Adipocyte (in vitro differentiated cells): Measurements from ENCODE around the gene DUSP15.
A peak's percentile ranks its signal among the peaks of the same experiment; 100 is the strongest.
"Not testable (repeated sequence)": the region's sequence is repeated elsewhere in the genome, so short reads cannot be mapped to it uniquely, and the experiment has no call there.

Source experiments
- DNase-seq: peaks from one replicate; pipeline ENCODE4 v3.0.0-alpha.2; 2015; ENCODE audit warnings: low read depth
- H3K27me3 ChIP-seq: replicated peaks from 2 replicates; pipeline ENCODE4 v1.7.0; 2013; ENCODE audit warnings: mild to moderate bottlenecking, low read length, moderate library complexity; ENCODE audit not compliant: control insufficient read depth, insufficient read depth
- H3K36me3 ChIP-seq: 2 replicates; pipeline ENCODE4 v1.7.0; 2013; ENCODE audit warnings: low read length, mild to moderate bottlenecking, moderate library complexity; ENCODE audit not compliant: control insufficient read depth, insufficient read depth, severe bottlenecking
- H3K4me1 ChIP-seq: 2 replicates; pipeline ENCODE4 v1.7.0; 2013; ENCODE audit warnings: mild to moderate bottlenecking, low read length, moderate library complexity; ENCODE audit not compliant: control insufficient read depth, insufficient read depth
- H3K4me3 ChIP-seq: 2 replicates; pipeline ENCODE4 v1.7.0; 2013; ENCODE audit warnings: mild to moderate bottlenecking, low read length, moderate library complexity
- H3K9ac ChIP-seq: 2 replicates; pipeline ENCODE4 v1.7.0; 2013; ENCODE audit warnings: mild to moderate bottlenecking, low read length, moderate library complexity
- H3K9me3 ChIP-seq: 2 replicates; pipeline ENCODE4 v1.7.0; 2013; ENCODE audit warnings: mild to moderate bottlenecking, low read length, moderate library complexity; ENCODE audit not compliant: control insufficient read depth

The DUSP15 gene, protein sequence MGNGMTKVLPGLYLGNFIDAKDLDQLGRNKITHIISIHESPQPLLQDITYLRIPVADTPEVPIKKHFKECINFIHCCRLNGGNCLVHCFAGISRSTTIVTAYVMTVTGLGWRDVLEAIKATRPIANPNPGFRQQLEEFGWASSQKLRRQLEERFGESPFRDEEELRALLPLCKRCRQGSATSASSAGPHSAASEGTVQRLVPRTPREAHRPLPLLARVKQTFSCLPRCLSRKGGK

DNA sequence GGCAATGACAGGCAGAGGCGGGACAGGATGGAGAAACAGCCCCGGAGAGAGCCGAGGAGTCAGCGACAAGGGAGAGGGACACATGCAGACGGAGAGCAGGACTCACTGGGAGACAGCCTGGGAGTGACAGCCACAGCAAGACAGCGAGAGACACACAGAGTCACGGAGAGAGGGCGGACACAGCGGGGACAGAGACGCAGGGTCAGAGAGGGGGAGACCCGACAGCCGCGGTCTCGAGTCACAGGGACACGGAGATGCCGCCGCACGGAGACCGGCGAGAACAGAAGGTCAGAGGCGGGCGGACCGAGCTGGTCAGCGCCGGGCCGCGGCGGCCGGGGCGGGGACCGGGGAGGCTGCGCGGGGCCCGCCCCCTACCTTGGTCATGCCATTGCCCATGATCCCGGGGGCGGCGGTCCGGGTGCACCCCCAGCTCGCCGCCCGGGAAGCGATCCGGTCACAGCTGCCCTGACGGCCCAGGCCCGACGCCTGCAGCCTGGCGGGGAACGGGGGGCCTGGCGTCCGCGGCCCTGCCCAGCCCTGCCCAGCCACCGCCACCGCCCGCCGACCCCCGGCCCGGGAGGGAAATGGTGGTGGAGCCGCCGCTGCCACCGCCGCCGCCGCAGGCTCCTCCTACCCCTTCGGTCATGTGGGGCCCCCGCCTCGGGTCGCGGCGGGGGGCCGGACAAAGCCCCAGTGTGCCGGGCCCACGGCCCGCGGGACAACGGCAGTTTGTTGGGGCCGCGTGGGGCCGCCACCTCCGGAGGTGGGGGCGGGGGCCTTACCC is at the start of gene DUSP15, which contains the start of gene TTLL9:
TSS of gene DUSP15 (minus strand) at position 586 of the 784 bp plus-strand sequence. CDS start at position 396, 190 bp downstream.
TSS of gene TTLL9 (plus strand) at position 693 of the 784 bp plus-strand sequence. CDS start 493 bp downstream, outside the sequence.
- peak; percentile 39 for DNase-seq
- Histone ChIP-seq H3K4me3 (peak within 1 kb of the TSS; percentile 78), H3K9me3 (no peaks in the 10 kb centered on the region), H3K36me3 (no peaks in the 10 kb centered on the region), H3K4me1 (no peaks in the 10 kb centered on the region), H3K9ac (peak within 1 kb of the TSS; percentile 64), H3K27me3 (peaks cover 45% of the 10 kb centered on the region)

DNA sequence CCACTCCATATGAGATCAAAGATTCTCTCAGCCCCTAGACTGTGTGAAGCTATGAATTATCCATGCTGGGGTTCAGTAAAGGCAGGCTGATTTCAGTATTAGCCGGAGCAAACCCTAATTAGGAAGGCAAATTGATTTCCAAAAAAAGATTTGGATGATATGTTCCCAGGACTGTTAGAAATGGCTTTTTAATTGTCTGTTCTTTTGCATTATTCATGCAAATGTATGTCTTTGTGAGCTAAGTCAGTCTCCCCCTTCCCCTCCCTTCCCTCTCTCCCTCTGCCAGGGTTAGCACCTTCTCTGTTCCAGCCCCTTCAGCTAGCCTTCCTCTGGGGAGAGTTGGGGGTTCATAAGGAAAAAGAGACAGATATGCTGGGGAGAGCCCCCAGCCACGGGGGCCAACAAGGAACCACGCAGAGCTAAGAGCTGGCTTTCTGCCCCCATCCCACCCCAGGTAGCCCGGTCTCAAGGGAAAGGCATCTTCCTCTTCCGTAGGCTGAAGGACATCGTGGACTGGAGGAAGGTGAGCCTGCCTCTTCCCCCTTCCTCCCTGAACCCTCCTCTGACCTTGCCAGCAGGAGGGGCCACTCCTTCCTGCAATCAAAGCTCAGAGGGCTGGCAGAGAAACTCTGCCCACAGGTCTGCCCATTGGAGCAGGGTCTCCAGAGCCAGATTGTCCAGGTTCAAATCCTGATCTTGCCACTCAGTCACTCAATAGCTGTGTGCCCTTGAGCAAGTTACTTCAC is 49.3 kb upstream of the DUSP15 start:
- no peaks in the 10 kb centered on the region for H3K9me3 ChIP-seq
- H3K36me3 ChIP-seq = no peaks in the 10 kb centered on the region
- H3K4me1 ChIP-seq = no peaks in the 10 kb centered on the region
- H3K4me3 ChIP-seq = no peak overlapping the region
- DNase-seq = no peak
- H3K27me3 ChIP-seq = peaks cover 67% of the 10 kb centered on the region
- H3K9ac ChIP-seq = no peak overlapping the region

DNA sequence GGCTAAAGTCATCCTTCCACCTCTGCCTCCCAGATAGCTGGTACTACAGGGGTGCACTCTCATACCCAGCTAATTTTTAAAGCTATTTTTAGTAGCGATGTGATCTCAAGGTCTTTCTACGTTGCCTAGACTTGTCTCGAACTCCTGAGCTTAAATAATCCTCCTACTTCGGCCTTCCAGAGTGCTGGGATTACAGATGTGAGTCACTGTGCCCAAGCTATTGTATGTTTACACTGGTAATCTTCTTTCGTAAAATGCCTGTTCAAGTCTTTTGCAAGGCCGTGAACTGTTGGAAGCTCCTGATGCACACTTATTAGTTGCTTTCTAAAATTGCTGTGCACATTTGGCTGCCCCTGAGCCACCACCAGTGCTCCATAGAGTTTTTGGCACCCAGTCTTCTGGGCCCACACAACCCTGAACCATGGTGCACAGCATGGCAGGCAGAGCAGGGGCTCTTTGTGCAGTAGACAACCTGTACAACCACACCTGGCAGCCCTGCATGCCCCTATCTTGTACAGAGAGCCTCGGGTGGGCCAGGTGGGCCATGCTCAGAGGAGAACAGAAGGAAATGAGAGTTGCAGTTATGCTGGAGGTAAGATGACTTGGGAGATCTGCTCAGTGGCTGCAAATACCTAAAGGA is 48.3 kb upstream of the DUSP15 start:
- H3K27me3 ChIP-seq = peaks cover 66% of the 10 kb centered on the region
- DNase-seq = peak; percentile 3
- no peaks in the 10 kb centered on the region for H3K4me1 ChIP-seq
- no peak overlapping the region for H3K9ac ChIP-seq
- H3K4me3 ChIP-seq = no peak overlapping the region
- no peaks in the 10 kb centered on the region for H3K9me3 ChIP-seq
- H3K36me3 ChIP-seq = no peaks in the 10 kb centered on the region

DNA sequence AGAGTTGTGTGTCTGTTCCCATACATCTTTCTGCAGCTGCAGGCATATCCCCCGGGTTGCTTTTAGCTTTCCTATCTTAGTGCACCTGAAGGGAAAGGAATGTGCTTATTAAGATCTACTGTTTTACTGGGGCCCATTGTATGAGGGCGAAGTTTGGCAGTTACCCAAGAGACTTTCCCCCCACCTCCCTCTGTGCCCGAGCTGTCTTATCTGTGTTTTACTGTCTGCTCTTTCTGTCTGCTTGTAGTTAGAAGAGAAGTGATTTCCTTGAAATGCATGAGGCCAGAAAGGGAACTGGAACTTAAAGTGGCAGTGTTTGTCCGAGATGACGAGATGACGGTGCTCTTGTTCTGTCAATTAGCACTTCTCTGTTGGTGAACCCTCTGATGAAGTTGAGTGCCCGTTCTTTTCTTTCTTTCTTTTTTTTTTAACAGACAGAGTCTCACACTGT is 47.7 kb upstream of the DUSP15 start:
- not testable (repeated sequence) for H3K9ac ChIP-seq, H3K36me3 ChIP-seq, H3K4me1 ChIP-seq, H3K4me3 ChIP-seq, DNase-seq, H3K9me3 ChIP-seq
- H3K27me3 ChIP-seq = peaks cover 66% of the 10 kb centered on the region

DNA sequence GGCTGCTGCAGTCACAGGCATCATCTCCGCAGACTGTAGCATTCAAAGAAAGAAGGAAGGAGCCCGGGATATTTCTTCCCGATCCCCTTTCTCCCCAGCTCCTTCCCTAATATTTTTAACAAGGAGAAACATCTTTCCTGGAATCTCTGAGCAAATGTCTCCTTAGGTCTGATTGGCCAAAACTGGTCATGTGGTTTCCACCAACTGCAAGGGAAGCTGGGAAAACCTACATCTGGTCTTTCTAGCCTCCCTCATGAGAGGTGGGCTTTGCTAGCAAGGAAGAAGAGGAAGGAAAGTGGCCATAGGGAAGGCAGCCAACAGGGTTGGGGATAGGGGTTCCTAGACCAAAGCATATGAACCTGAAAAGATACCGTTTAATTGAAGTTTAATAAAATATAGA is 46.4 kb upstream of the DUSP15 start:
- no peak for DNase-seq
- Histone ChIP-seq H3K9me3 (no peaks in the 10 kb centered on the region), H3K36me3 (no peaks in the 10 kb centered on the region), H3K4me1 (no peaks in the 10 kb centered on the region), H3K27me3 (peaks cover 69% of the 10 kb centered on the region), H3K4me3 (no peak overlapping the region), H3K9ac (no peak overlapping the region)

DNA sequence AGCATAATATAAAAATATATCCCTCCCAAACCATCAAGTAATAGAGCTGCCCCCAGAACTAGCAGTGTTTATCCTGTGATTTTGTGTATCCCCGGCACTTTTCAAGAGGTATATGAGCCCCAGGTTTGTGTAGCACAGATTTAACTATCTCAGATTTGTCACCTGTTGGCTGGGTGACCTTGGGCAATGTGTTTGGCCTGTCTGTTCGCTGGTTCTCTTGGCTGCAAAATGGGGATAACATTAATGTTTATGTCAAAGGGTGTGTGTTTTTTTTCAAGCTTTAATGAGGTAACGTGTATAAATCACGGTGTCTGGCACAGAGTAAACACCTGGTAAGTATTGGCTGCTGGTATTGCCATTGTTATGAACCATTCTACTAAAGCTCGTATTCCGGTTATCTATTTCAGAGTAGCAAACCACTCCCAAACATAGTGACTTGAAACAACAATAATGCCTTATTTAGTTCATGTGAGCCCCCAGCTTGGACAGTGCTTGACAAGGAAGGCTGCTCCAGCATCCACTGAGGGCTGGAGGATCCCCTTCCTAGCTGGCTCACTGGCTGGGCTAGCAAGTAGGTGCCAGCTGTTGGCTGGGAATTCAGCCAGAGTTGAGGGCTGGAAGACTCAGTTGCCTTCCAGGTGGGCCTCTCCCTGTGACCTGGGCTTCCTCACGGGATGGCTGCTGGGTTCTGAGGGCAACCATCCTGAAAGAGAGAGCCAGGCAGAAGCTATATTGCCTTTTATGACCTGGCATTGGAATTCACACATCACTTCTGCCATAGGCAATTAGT is 45.4 kb upstream of the DUSP15 start:
- peaks cover 72% of the 10 kb centered on the region for H3K27me3 ChIP-seq
- H3K4me1 ChIP-seq = no peaks in the 10 kb centered on the region
- no peaks in the 10 kb centered on the region for H3K36me3 ChIP-seq
- no peak overlapping the region for H3K4me3 ChIP-seq
- H3K9me3 ChIP-seq = no peaks in the 10 kb centered on the region
- H3K9ac ChIP-seq = no peak overlapping the region
- DNase-seq = no peak

DNA sequence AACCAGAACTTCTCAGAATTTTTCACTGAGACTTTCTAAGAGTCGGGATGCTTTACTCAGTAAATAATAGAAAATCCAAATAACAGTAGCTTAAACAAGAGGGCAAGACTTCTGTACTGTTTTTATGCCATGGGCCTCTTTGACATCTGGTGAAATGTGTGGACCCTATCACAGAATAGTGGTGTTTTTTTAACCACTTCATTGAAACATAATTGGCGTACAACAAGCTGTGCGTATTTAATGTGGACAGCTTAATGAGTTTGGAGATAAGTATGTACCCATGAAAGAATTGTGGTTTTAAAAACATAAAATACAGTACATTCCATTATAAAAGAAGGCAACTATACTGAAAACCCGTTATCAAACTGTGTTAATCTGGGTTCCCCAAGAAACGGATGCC is 43.8 kb upstream of the DUSP15 start:
- H3K9ac ChIP-seq = no peak overlapping the region
- H3K4me3 ChIP-seq = no peak overlapping the region
- no peaks in the 10 kb centered on the region for H3K9me3 ChIP-seq
- H3K27me3 ChIP-seq = peaks cover 69% of the 10 kb centered on the region
- H3K36me3 ChIP-seq = no peaks in the 10 kb centered on the region
- DNase-seq = no peak
- H3K4me1 ChIP-seq = no peaks in the 10 kb centered on the region

DNA sequence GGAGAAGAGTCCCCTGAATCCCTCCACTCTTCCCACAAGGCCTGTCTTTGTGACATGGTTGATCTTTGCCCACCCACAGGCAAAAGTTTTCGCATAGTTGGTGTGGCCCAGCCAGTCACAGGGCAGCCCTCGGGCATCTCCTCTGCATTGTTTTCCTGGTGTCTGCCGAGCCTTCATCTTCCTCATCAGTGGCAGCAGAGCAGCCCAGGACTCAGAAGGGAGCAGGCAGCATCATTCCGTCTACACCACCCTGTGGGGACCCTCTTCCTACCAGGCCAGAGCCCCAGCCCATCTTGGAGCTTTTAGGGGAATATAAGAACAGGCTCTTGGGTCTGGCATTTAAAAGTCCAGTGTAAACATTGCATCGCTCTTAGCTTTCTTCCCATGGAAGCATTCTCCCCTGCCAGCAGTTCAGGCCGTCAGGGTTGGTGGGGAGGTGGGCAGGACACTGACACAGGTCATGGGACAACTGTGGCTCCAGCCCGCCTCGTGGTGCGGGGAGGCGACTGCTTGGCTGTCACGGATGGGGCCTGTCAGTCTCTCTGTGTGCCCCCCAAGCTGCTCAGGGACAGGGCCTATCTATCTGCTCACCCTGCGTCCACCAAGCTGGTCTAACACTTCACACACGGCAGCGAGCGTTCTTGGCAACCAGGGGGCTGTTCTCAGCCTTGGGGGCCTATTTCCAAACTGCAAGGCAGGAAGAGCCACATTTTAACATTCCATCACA is 43.3 kb upstream of the DUSP15 start:
- Histone ChIP-seq H3K4me1 (no peaks in the 10 kb centered on the region), H3K9ac (no peak overlapping the region), H3K27me3 (peaks cover 63% of the 10 kb centered on the region), H3K4me3 (no peak overlapping the region), H3K9me3 (no peaks in the 10 kb centered on the region), H3K36me3 (no peaks in the 10 kb centered on the region)
- DNase-seq = no peak

DNA sequence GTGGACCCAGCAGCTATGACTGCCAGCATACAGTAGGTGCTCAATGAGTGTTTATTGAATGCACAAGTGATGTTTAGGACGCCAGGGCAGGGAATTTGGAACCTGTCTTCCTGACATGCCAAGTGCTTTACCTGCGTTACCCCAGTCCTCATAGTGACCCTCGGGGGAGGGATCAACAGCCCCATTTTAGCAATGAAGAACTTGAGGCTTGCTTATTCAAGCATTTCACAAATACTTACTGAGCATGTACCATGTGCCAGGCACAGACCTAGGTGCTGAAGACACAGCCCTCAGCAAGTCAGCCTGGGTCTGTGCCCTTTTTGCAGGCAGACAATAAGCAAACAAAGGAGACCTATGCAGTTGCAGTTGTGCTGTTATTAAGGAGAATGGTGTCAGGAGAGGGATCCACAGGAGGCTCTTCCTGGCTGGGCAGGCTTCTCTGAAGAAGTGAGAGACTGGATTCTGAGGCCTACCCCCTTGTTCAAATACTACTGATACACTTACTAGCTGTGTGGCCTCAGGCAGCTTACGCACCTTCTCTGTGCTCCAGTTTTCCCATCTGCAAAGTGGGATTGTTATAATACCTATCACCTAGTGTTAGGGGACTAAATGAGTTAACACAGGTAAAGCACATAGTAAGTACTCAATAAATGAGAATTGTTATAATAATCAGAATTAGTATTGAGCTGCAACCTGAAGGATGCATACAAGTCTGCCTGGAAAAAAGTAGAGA is 39.9 kb upstream of the DUSP15 start:
- Histone ChIP-seq H3K36me3 (no peaks in the 10 kb centered on the region), H3K27me3 (peaks cover 42% of the 10 kb centered on the region), H3K9ac (no peak overlapping the region), H3K4me3 (no peak overlapping the region), H3K9me3 (no peaks in the 10 kb centered on the region), H3K4me1 (no peaks in the 10 kb centered on the region)
- no peak for DNase-seq
